CD4-positive, alpha-beta T cell treated with Interleukin-17A for 4 hours (primary cell): ENCODE results near the gene IZUMO1R.
"Not testable (repeated sequence)": the region's sequence is repeated elsewhere in the genome, so short reads cannot be mapped to it uniquely, and the experiment has no call there.

Experiments used
- DNase-seq: peaks from one replicate; pipeline ENCODE4 v3.0.0-alpha.2; 2020; ENCODE audit warnings: mixed read lengths

Gene IZUMO1R

GRCh38 chr11:94326947-94327346, 22.6 kb downstream of the IZUMO1R start:
- DNase-seq: no peak

GRCh38 chr11:94328587-94329080, 24.3 kb downstream of the IZUMO1R start:
- no peak for DNase-seq

GRCh38 chr11:94329501-94329900, 25.1 kb downstream of the IZUMO1R start:
- DNase-seq: no peak

- no peak for DNase-seq
These were observed 26.4 kb downstream of the IZUMO1R start for GRCh38 chr11:94330789-94331188.

- DNase-seq: no peak
These were observed 28.4 kb downstream of the IZUMO1R start for GRCh38 chr11:94332814-94333213.

- DNase-seq: no peak
These were observed 31.7 kb downstream of the IZUMO1R start for GRCh38 chr11:94336033-94336432.

- no peak for DNase-seq
These were observed 34.3 kb downstream of the IZUMO1R start for GRCh38 chr11:94338651-94339050.

- no peak for DNase-seq
These were observed 37.9 kb downstream of the IZUMO1R start for GRCh38 chr11:94342250-94342649.

- DNase-seq: no peak
These were observed 39.1 kb downstream of the IZUMO1R start for GRCh38 chr11:94343495-94343894.

GRCh38 chr11:94346311-94346710, 41.9 kb downstream of the IZUMO1R start:
- DNase-seq: not testable (repeated sequence)

GRCh38 chr11:94350850-94351563, 46.6 kb downstream of the IZUMO1R start:
- DNase-seq: not testable (repeated sequence)
